Activated CD8-positive, alpha-beta memory T cell treated with anti-CD3 and anti-CD28 coated beads for 36 hours (primary cell): Measurements from ENCODE around the gene VSTM2A. TPM values are rescaled to one million over a fixed set of nuclear protein-coding genes. Genes with fewer than 3 reads are reported as not detected.
"Not testable (repeated sequence)": the region's sequence is repeated elsewhere in the genome, so short reads cannot be mapped to it uniquely, and the experiment has no call there.

Experiments
- CTCF ChIA-PET: fragments of 350-600 bp; sonication (Branson Sonifier 250); formaldehyde crosslinking; loops from one replicate; lab custom pipeline; 2021; ENCODE audit warnings: antibody characterized with exemption; lab: Charles Lee
- POLR2A ChIA-PET: fragments of 350-600 bp; sonication (Branson Sonifier 250); formaldehyde crosslinking; loops from one replicate; lab custom pipeline; 2021; ENCODE audit warnings: antibody characterized with exemption; lab: Charles Lee
- total RNA-seq, 2 experiments: library from RNA; stranded (reverse); gene quantifications; one replicate each; pipeline ENCODE4 v1.2.3, GENCODE V29; 2021

The VSTM2A gene, protein sequence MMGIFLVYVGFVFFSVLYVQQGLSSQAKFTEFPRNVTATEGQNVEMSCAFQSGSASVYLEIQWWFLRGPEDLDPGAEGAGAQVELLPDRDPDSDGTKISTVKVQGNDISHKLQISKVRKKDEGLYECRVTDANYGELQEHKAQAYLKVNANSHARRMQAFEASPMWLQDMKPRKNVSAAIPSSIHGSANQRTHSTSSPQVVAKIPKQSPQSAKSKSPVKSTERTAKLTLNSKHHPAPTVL
- total RNA-seq: not detected

DNA sequence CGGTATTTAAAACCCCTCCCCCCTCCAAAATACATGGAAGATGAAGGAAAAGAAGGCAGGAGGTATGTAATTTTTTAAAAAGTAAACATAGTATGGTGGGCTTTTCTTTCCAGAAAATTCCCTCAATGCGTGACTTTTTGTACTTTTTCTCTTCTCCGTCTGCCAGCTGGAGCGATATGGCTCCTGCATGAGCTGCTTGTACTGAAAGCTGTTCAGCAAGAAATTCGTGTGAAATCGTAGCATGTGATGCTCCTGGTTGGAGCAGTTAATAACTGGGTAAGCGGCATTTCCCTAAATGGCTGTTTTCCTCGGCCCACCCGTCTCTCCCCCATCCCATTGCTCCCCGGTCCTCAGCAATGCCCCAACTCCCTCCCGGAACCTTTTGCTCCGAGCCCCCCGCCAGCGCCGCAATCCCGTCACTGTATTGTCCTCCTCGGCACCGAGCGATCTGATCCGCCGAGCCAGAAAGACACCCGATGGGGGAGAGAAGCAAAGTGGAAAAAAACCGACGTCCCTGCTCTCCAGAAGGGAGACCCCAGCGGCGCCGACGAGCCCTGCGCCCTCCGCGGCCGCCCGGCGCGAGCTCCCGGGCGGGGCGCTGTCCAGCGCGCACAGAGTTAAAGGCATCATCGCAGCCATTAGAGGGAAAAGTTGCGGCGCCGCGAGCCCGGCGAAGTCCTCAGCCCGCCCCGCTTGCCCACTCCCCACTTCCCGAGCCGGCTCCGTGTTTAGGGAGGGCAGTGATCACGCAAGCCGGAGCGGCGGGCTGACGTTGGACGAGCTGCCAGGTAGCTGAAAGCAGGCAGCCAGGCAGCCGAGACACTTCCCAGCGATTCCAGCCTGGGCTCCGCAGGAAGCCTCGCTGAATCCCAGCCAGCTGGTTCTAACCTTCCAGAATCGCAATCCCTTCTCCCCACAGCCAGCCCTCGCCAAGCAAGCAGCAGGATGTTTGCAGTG lies at the start of gene VSTM2A:
Gene VSTM2A (plus strand): TSS at position 707 of the 957 bp plus-strand sequence. CDS start 356 bp downstream, outside the sequence.
- POLR2A ChIA-PET: no interaction called here
- CTCF ChIA-PET: no interaction called here

GRCh38 chr7:54504531-54504930 lies 37.6 kb upstream of the VSTM2A start:
- POLR2A ChIA-PET, CTCF ChIA-PET: not testable (repeated sequence)

GRCh38 chr7:54529568-54529967 lies 12.6 kb upstream of the VSTM2A start:
- POLR2A ChIA-PET: no interaction called here
- CTCF ChIA-PET: no interaction called here

DNA sequence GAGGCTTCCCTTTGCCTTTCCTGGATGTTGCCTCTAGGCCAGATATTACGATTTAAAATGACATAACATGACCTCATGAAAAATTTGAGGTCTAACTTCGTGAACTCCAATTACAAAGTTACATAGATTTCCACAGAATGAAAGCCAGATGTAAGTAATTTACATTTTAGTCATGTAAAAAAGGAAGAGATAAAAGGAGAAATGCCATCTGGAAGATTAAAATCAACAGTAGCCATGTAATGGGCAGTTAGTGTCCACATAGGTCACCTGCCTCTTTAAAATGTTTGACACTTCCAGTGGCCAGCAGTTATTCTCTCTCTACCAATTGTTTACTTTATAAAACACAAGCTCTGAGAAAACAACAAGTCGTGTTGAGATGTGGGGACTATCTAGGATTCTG lies 4.1 kb upstream of the VSTM2A start:
- ChIA-PET POLR2A (no interaction called here), CTCF (no interaction called here)

DNA sequence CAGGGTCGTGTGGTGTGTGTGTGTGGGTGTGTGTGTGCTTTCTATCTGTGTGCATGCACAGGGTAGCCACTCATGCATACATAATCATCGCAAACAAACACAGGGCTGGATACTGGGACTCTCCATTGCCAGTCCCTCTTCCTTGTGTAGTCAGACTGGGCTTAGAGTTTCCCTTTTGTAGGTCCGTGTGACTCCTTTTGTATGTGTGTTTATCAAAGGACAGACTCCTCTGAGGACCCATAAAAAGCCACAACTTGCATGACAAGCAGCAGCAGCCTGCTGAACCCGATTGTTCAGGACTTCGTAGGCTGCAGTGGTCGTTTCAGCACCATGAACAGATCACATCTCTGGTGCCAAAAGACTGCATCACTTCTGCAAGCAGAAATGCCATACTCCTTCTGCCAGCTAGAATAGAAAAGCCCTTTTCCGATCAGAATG lies 895 bp downstream of the VSTM2A start:
- CTCF ChIA-PET: no interaction called here
- POLR2A ChIA-PET: no interaction called here

- POLR2A ChIA-PET: no interaction called here
- CTCF ChIA-PET: no interaction called here
Measured at GRCh38 chr7:54544149-54544526, 2.0 kb downstream of the VSTM2A start.

DNA sequence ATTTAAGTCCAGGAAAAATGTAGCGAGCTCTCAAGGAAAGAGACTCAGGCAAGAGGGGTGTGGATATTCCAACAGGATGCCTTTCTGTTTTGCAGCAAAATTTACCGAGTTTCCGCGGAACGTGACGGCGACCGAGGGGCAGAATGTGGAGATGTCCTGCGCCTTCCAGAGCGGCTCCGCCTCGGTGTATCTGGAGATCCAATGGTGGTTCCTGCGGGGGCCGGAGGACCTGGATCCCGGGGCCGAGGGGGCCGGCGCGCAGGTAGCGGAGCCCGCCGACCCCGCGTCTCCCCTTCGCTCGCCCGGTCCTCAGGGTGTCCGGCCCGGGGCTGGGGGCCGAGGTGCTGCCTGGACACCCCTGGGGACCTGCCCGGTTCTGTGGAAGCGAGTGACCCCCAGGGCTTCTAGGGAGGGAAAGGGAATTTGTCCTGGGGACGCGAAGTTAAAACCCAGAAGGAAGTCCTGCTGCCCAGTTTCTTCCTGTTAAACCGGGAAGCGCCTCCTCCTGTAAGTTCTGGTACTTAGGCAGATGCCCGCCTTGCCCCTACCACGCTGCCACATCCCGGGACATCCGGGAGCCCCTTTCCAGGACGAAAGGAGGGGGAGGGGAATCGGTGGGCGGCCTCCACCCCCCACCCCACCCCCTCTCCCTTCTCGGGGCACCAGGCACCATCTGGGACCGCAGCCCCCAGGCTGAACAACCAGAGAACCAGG lies 2.5 kb downstream of the VSTM2A start:
- ChIA-PET POLR2A (no interaction called here), CTCF (interaction anchor here (0.7 kb wide), 1 partner anchor 329 kb away, joined by 7 read pairs; no protein-coding TSS in a partner anchor)

GRCh38 chr7:54545241-54545563 lies 3.0 kb downstream of the VSTM2A start:
- ChIA-PET POLR2A (no interaction called here), CTCF (interaction anchor here (0.7 kb wide), 1 partner anchor 329 kb away, joined by 7 read pairs; no protein-coding TSS in a partner anchor)

- ChIA-PET POLR2A (no interaction called here), CTCF (no interaction called here)
Measured at GRCh38 chr7:54546081-54546985, 4.2 kb downstream of the VSTM2A start.

DNA sequence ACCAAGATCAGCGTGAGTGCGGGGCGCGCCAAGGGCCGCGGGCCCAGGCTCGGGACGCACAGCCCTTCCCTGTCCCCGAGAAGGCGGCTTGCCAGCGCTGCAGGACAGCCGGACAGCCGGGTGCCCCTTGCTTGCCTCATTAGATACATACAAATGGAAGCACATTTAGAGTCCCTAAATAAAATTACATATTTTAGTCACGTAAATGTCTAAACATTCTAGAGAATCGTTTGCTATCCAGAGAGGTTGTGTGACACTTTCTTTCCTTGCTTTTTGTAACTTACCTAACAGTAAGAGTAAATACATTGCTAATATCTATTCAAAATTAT lies 4.8 kb downstream of the VSTM2A start:
- ChIA-PET POLR2A (no interaction called here), CTCF (no interaction called here)

DNA sequence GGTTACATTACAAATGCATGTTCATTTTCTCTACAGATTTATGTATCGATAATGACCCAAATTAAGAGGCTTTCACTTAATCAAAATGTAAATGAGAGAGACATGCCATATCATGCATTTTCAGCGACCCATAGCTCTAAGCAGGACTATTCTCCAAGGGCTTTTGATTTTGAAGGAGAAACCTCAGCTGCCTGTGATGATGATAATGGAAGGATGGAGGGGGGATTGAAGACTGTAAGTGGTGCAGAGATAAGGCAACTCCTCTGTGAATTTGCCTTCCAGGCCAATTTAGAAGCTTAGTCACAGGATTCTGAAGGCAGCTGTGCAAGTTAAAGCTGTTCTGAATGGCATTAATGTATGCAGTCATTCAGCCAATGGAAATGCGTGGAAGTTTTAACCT lies 8.3 kb downstream of the VSTM2A start:
- ChIA-PET CTCF (no interaction called here), POLR2A (no interaction called here)

DNA sequence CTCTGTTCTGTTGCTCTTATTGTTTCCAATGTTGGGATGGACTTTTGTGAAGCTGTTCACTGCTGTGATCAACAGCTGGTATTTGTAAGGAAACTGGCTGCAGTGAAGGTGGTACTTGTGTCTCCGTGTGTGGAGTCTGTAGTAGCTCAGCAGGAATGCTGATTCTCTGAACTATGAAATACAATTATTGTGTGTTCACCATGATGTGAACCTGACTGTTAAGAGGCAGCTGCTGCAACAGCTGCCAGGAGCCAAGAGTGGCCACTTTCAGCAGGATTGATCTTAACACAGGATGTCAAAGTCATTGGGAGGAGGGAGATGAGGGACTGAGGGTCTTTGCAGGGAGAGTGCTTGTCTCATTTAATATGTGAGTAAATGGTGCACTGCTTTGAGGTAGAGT lies 13.9 kb downstream of the VSTM2A start:
- POLR2A ChIA-PET: no interaction called here
- CTCF ChIA-PET: no interaction called here

DNA sequence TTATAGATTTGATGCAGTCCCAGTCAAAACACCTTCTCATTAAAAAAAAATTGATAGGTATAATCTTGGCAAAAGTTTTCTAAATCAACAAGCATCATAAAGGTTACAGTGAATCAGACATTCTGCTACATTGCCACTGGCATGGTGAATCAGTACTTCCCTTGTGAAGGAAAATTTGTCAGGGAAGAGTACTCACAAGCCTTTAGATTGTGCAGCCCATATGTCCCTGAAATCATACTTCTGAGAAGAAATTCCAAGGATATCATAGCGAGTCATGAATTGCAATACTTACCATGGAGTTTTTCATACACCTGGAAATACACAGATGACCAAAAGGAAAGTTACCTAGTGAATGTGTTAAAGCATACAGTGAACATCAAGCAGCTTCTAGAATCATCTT lies 17.2 kb downstream of the VSTM2A start:
- POLR2A ChIA-PET: no interaction called here
- CTCF ChIA-PET: no interaction called here

- ChIA-PET POLR2A (no interaction called here), CTCF (no interaction called here)
Measured at GRCh38 chr7:54560198-54560597, 18.0 kb downstream of the VSTM2A start.

- CTCF ChIA-PET: no interaction called here
- POLR2A ChIA-PET: no interaction called here
Measured at GRCh38 chr7:54560723-54561122, 18.5 kb downstream of the VSTM2A start.

GRCh38 chr7:54563329-54563916 lies 21.2 kb downstream of the VSTM2A start:
- POLR2A ChIA-PET: no interaction called here
- CTCF ChIA-PET: no interaction called here

DNA sequence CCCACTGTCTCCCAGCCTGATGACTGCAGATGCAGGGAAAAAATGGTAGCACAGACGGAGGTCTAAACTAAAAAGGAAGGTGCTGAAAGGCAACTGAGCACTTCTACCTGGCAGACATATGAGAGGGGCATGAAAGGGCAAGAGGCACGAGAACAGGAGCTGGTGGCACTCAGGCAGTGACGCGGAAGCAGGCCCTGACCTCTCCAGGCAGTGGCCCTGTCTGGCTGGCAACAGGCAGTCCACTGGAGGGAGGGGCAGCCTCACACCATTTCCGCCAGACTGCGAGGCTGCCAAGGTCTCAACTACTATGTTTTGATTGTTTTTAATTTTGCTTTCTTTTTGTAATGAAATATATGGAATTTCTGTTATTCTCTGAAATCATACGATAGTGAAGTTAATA lies 23.3 kb downstream of the VSTM2A start:
- POLR2A ChIA-PET: no interaction called here
- CTCF ChIA-PET: interaction anchor here (0.5 kb wide), 1 partner anchor 160 kb away, joined by 3 read pairs; no protein-coding TSS in a partner anchor

GRCh38 chr7:54581511-54581910 lies 39.3 kb downstream of the VSTM2A start:
- ChIA-PET CTCF (no interaction called here), POLR2A (no interaction called here)
